Panc1 (cell line): Measurements from ENCODE around the gene CFLAR.

ENCODE experiments used
- POLR2AphosphoS5 ChIP-seq: IDR thresholded peaks from 2 replicates; pipeline ENCODE4 v1.6.1; 2012; ENCODE audit warnings: mild to moderate bottlenecking, low read depth, low read length, moderate library complexity
- SIN3A ChIP-seq: IDR thresholded peaks from 2 replicates; pipeline ENCODE4 v1.6.1; 2012; ENCODE audit warnings: low read depth, mild to moderate bottlenecking, low read length, moderate library complexity, borderline replicate concordance; ENCODE audit not compliant: insufficient read depth
- TCF7L2 ChIP-seq: IDR thresholded peaks from 2 replicates; pipeline ENCODE4 v1.6.1; 2011; ENCODE audit warnings: mild to moderate bottlenecking, low read depth, low read length, inconsistent platforms
- TF ChIP-seq, protein P1 (sequence below): fragments of 450-650 bp; IDR thresholded peaks from 2 replicates; pipeline ENCODE4 v1.5.1; 2017; ENCODE audit warnings: mild to moderate bottlenecking

GRCh38 chr2:201127570-201127969 is 11.6 kb downstream of the CFLAR start:
- TF ChIP-seq, protein P1, sequence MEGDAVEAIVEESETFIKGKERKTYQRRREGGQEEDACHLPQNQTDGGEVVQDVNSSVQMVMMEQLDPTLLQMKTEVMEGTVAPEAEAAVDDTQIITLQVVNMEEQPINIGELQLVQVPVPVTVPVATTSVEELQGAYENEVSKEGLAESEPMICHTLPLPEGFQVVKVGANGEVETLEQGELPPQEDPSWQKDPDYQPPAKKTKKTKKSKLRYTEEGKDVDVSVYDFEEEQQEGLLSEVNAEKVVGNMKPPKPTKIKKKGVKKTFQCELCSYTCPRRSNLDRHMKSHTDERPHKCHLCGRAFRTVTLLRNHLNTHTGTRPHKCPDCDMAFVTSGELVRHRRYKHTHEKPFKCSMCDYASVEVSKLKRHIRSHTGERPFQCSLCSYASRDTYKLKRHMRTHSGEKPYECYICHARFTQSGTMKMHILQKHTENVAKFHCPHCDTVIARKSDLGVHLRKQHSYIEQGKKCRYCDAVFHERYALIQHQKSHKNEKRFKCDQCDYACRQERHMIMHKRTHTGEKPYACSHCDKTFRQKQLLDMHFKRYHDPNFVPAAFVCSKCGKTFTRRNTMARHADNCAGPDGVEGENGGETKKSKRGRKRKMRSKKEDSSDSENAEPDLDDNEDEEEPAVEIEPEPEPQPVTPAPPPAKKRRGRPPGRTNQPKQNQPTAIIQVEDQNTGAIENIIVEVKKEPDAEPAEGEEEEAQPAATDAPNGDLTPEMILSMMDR, result no peak
- TF ChIP-seq TCF7L2 (no peak), SIN3A (no peak), POLR2AphosphoS5 (no peak)
